ENCODE results near the gene CABP7.

GRCh38 chr22:29724843-29725242 lies 5.0 kb downstream of the CABP7 start:
- TF ChIP-seq EZH2 (IDR thresholded peaks at IDR 0.05) (no peak), CEBPB (IDR thresholded peaks at IDR 0.05; ENCODE audit: low read depth) (no peak)
